Neutrophil (primary cell): ENCODE results near the gene EEF2K.

Experiments used
- H3K27ac ChIP-seq: fragments of 200-600 bp; sonication (generic); 2 replicates; pipeline ENCODE4 v1.5.1; 2016; ENCODE audit warnings: mild to moderate bottlenecking, moderate library complexity
- H3K27me3 ChIP-seq: fragments of 200-600 bp; sonication (generic); 2 replicates; pipeline ENCODE4 v1.6.0; 2016; ENCODE audit warnings: mild to moderate bottlenecking
- H3K36me3 ChIP-seq: fragments of 200-600 bp; sonication (generic); 2 replicates; pipeline ENCODE4 v1.5.1; 2017
- H3K4me1 ChIP-seq, 2 experiments: fragments of 200-600 bp in 1 of 2; sonication (generic) in 1 of 2; 1 replicate in 1 of 2; 2 replicates in 1 of 2; pipeline versions ENCODE4 v1.5.1 to v1.6.1; 2013 to 2016; ENCODE audit warnings: low read depth in 1 of 2, low read length in 1 of 2, mild to moderate bottlenecking in 1 of 2, moderate library complexity in 1 of 2; ENCODE audit not compliant: control insufficient read depth in 1 of 2, insufficient read depth in 1 of 2
- H3K4me3 ChIP-seq, 2 experiments: fragments of 200-600 bp in 1 of 2; sonication (generic) in 1 of 2; 1 replicate in 1 of 2; 2 replicates in 1 of 2; pipeline ENCODE4 v1.5.1; 2013 to 2016; ENCODE audit warnings: low read depth in 1 of 2, low read length in 1 of 2, mild to moderate bottlenecking in 1 of 2, moderate library complexity in 1 of 2
- H3K9me3 ChIP-seq: fragments of 200-600 bp; sonication (generic); 2 replicates; pipeline ENCODE4 v1.5.1; 2016
- CTCF ChIP-seq: fragments of 200-600 bp; sonication (generic); IDR thresholded peaks from 2 replicates; pipeline ENCODE4 v1.5.1; 2016; ENCODE audit warnings: antibody characterized with exemption

Gene EEF2K

GRCh38 chr16:22220714-22221113, 14.6 kb downstream of the EEF2K start:
- H3K27me3 ChIP-seq, result no peaks in the 10 kb centered on the region
- no peaks in the 10 kb centered on the region for H3K9me3 ChIP-seq
- H3K4me1 ChIP-seq, result peaks cover 0 to 13% of the 10 kb centered on the region in 2 experiments
- H3K27ac ChIP-seq, result no peak overlapping the region
- H3K4me3 ChIP-seq, result no peak overlapping the region
- no peaks in the 10 kb centered on the region for H3K36me3 ChIP-seq
- no peak for TF ChIP-seq CTCF

- Histone ChIP-seq H3K27me3 (no peaks in the 10 kb centered on the region), H3K4me3 (no peak overlapping the region), H3K9me3 (no peaks in the 10 kb centered on the region), H3K4me1 (peaks cover 0 to 6% of the 10 kb centered on the region in 2 experiments), H3K27ac (no peak overlapping the region), H3K36me3 (no peaks in the 10 kb centered on the region)
- TF ChIP-seq CTCF, result no peak
Measured at GRCh38 chr16:22222006-22222405, 15.9 kb downstream of the EEF2K start.

GRCh38 chr16:22222998-22223397, 16.9 kb downstream of the EEF2K start:
- H3K27ac ChIP-seq, result no peak overlapping the region
- H3K9me3 ChIP-seq, result no peaks in the 10 kb centered on the region
- H3K4me3 ChIP-seq, result no peak overlapping the region
- H3K4me1 ChIP-seq, result peaks cover 0 to 4% of the 10 kb centered on the region in 2 experiments
- no peaks in the 10 kb centered on the region for H3K36me3 ChIP-seq
- no peaks in the 10 kb centered on the region for H3K27me3 ChIP-seq
- no peak for TF ChIP-seq CTCF

- Histone ChIP-seq H3K27ac (no peak overlapping the region), H3K9me3 (no peaks in the 10 kb centered on the region), H3K4me3 (no peak overlapping the region), H3K36me3 (peaks cover 10% of the 10 kb centered on the region), H3K27me3 (no peaks in the 10 kb centered on the region), H3K4me1 (peaks cover 0 to 4% of the 10 kb centered on the region in 2 experiments)
- TF ChIP-seq CTCF, result no peak
Measured at GRCh38 chr16:22225060-22225459, 19.0 kb downstream of the EEF2K start.

GRCh38 chr16:22229889-22230288, 23.8 kb downstream of the EEF2K start:
- no peak overlapping the region for H3K27ac ChIP-seq
- H3K4me3 ChIP-seq, result no peak overlapping the region
- H3K27me3 ChIP-seq, result no peaks in the 10 kb centered on the region
- peaks cover 15% of the 10 kb centered on the region for H3K36me3 ChIP-seq
- no peaks in the 10 kb centered on the region for H3K9me3 ChIP-seq
- TF ChIP-seq CTCF, result no peak
- H3K4me1 ChIP-seq, result peaks cover 7 to 8% of the 10 kb centered on the region in 2 experiments
